Cardiac fibroblast (primary cell): Measurements from ENCODE around the gene NUMBL.
A peak's percentile ranks its signal among the peaks of the same experiment; 100 is the strongest.

Experiments used
- DNase-seq, 2 donors: peaks; one replicate each; pipeline versions ENCODE4 v3.0.0 to v3.0.0-alpha.2; 2010; ENCODE audit warnings: low read depth in 2 of 2
- H3K4me3 ChIP-seq, 2 donors: replicated peaks in 1 of 2; 1 replicate in 1 of 2; 2 replicates in 1 of 2; pipeline ENCODE4 v1.5.1; 2011; ENCODE audit warnings: low read depth in 2 of 2, low read length in 2 of 2, mild to moderate bottlenecking in 2 of 2, moderate library complexity in 1 of 2
- CTCF ChIP-seq: IDR thresholded peaks from one replicate; pipeline ENCODE4 v1.5.1; 2011; ENCODE audit warnings: low read depth, mild to moderate bottlenecking, low read length, inconsistent platforms

NUMBL gene

GRCh38 chr19:40718774-40719391 is 28.4 kb upstream of the NUMBL start:
- peak overlapping the region; percentile 61 to 92 for H3K4me3 ChIP-seq
- TF ChIP-seq CTCF: no peak
- DNase-seq: peak; percentile 53 to 61

- peak overlapping the region; percentile 61 to 92 for H3K4me3 ChIP-seq
- DNase-seq: peak; percentile 36 to 37
- TF ChIP-seq CTCF: no peak
These were observed 27.7 kb upstream of the NUMBL start for GRCh38 chr19:40717880-40718773.

GRCh38 chr19:40717325-40717879 is 27.0 kb upstream of the NUMBL start:
- DNase-seq: no peak
- TF ChIP-seq CTCF: no peak
- peak overlapping the region; percentile 61 to 92 for H3K4me3 ChIP-seq

GRCh38 chr19:40716482-40717324 is 26.3 kb upstream of the NUMBL start, which contains the start of the genes COQ8B and ITPKC:
COQ8B (minus strand) TSS chr19:40716886; CDS start chr19:40714632, 2,254 bp downstream.
ITPKC (plus strand) TSS chr19:40717112; CDS start chr19:40717136, 24 bp downstream.
- TF ChIP-seq CTCF: no peak
- H3K4me3 ChIP-seq: peak within 1 kb of the TSS; percentile 61 to 92
- DNase-seq: peak; percentile 98 to 99

- H3K4me3 ChIP-seq: peak overlapping the region; percentile 61 to 92
- peak in 1 of 2 donors; percentile 98 for DNase-seq
- no peak for TF ChIP-seq CTCF
These were observed 25.6 kb upstream of the NUMBL start for GRCh38 chr19:40716031-40716481.
